ENCODE results near the gene FARS2.

The FARS2 gene

DNA sequence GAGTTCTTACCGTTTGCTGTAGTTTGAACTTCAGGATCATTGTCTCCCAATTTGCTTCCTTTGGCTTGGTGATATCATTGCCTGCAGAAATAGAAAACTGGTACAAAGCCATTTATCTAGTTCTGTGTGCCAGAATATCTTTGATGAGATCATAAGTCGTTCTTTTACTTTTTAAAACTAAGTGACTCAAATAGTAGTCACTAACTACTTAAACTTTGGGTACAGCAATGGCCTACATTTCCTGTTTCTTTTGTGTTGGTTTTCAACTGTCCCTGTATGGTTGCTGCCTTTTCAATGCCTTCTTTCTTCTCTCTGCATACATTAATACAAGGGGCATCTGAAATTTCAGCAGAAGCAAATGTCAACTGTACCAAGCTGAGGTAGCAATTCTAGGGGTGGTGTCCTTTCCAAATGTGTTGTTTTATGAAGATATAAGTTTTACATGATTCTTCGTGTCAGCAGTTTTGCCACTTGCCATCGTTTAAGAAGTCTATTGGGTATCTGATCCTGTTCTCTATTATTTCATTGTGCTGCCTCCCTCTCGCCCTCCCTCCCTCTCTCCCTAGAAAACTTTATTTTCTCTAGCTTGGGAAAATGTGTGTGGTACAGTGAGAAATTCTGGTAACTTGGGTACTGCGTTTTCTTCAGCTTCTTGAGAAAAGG, 238.5 kb downstream of the FARS2 start:
- TF ChIP-seq, protein P1, sequence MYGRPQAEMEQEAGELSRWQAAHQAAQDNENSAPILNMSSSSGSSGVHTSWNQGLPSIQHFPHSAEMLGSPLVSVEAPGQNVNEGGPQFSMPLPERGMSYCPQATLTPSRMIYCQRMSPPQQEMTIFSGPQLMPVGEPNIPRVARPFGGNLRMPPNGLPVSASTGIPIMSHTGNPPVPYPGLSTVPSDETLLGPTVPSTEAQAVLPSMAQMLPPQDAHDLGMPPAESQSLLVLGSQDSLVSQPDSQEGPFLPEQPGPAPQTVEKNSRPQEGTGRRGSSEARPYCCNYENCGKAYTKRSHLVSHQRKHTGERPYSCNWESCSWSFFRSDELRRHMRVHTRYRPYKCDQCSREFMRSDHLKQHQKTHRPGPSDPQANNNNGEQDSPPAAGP (tag by site-specific recombination; IDR thresholded peaks at IDR 0.05) = no peak
- TF ChIP-seq ZNF701 (tag by site-specific recombination; IDR thresholded peaks at IDR 0.05) = no peak
- TF ChIP-seq ZNF350 (tag by site-specific recombination; IDR thresholded peaks at IDR 0.05) = no peak
- no peak overlapping the region for H3K27ac ChIP-seq (ENCODE audit: extremely low read depth, low read depth, low read length)
- ChIA-PET CTCF (interaction anchor here (0.7 to 1.0 kb wide), 2 partner anchors 9 to 28 kb away, joined by 3 to 5 read pairs; no protein-coding TSS in a partner anchor), POLR2A (no interaction called here)
- peaks cover 12% of the 10 kb centered on the region for H3K4me1 ChIP-seq (ENCODE audit: control insufficient read depth, insufficient read depth, low read length)
- H3K9me3 ChIP-seq (ENCODE audit: control insufficient read depth, insufficient read depth, low read depth, low read length) = no peaks in the 10 kb centered on the region
- H3K4me3 ChIP-seq (ENCODE audit: low read depth, low read length) = no peak overlapping the region
- H3K36me3 ChIP-seq (ENCODE audit: control insufficient read depth in 2 of 2, insufficient read depth in 1 of 2, low read length in 2 of 2) = no peaks in the 10 kb centered on the region

DNA sequence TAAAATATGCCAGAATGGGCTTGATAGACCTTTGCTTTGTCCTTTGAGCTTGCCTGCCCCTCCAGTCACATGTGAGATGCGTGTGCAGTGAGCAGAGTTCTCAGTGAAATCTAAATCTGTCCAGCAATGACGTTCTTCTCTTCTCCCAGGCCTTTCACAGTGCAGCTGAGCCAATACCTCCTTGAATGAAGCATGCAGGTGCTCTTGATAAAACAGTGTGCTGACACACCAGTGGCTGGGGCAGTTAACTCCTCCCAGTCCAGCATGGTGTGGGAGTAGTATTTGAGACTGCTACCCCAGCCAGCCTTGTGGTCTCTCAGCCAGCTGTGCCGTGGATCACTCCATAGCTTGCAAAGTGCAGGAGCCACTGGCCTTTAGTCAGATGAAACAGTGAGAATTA, 240.5 kb downstream of the FARS2 start:
- Histone ChIP-seq H3K4me3 (ENCODE audit: low read depth, low read length) (no peak overlapping the region), H3K27ac (ENCODE audit: extremely low read depth, low read depth, low read length) (no peak overlapping the region), H3K9me3 (ENCODE audit: control insufficient read depth, insufficient read depth, low read depth, low read length) (no peaks in the 10 kb centered on the region), H3K4me1 (ENCODE audit: control insufficient read depth, insufficient read depth, low read length) (peaks cover 7% of the 10 kb centered on the region), H3K36me3 (ENCODE audit: control insufficient read depth in 2 of 2, insufficient read depth in 1 of 2, low read length in 2 of 2) (no peaks in the 10 kb centered on the region)
- CTCF ChIA-PET = interaction anchor here (0.7 to 1.2 kb wide), 2 partner anchors 31 to 1591 kb away, joined by 3 to 4 read pairs; no protein-coding TSS in a partner anchor
- TF ChIP-seq, protein P2, sequence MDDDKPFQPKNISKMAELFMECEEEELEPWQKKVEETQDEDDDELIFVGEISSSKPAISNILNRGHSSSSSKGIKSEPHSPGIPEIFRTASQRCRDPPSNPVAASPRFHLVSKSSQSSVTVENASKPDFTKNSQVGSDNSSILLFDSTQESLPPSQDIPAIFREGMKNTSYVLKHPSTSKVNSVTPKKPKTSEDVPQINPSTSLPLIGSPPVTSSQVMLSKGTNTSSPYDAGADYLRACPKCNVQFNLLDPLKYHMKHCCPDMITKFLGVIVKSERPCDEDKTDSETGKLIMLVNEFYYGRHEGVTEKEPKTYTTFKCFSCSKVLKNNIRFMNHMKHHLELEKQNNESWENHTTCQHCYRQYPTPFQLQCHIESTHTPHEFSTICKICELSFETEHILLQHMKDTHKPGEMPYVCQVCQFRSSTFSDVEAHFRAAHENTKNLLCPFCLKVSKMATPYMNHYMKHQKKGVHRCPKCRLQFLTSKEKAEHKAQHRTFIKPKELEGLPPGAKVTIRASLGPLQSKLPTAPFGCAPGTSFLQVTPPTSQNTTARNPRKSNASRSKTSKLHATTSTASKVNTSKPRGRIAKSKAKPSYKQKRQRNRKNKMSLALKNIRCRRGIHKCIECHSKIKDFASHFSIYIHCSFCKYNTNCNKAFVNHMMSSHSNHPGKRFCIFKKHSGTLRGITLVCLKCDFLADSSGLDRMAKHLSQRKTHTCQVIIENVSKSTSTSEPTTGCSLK (tag by site-specific recombination; IDR thresholded peaks at IDR 0.05) = no peak
- no peak for TF ChIP-seq ZXDB (tag by site-specific recombination; IDR thresholded peaks at IDR 0.05)
- TF ChIP-seq, protein P3, sequence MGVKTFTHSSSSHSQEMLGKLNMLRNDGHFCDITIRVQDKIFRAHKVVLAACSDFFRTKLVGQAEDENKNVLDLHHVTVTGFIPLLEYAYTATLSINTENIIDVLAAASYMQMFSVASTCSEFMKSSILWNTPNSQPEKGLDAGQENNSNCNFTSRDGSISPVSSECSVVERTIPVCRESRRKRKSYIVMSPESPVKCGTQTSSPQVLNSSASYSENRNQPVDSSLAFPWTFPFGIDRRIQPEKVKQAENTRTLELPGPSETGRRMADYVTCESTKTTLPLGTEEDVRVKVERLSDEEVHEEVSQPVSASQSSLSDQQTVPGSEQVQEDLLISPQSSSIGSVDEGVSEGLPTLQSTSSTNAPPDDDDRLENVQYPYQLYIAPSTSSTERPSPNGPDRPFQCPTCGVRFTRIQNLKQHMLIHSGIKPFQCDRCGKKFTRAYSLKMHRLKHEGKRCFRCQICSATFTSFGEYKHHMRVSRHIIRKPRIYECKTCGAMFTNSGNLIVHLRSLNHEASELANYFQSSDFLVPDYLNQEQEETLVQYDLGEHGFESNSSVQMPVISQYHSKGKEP (tag by site-specific recombination; IDR thresholded peaks at IDR 0.05) = no peak
- POLR2A ChIA-PET = no interaction called here

DNA sequence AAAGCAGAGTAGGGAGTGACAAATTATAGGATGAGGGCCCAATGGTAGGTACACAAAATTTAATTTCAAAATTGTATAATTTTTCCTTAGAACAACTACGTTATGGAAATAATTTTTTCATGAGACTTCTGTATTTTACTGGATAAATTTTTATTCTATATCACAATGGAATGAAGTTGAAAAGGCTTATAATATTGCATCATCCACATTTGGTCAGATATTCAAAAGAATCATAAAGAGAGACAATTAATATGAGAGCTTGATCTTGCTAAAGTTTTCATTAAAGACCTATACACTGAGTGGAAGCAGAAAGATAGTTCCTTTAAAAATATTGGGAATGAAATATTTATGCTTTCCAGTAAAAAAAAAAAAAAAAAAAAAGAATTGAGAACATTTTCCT, 242.8 kb downstream of the FARS2 start:
- Histone ChIP-seq H3K4me1 (ENCODE audit: control insufficient read depth, insufficient read depth, low read length) (no peaks in the 10 kb centered on the region), H3K9me3 (ENCODE audit: control insufficient read depth, insufficient read depth, low read depth, low read length) (no peaks in the 10 kb centered on the region), H3K27ac (ENCODE audit: extremely low read depth, low read depth, low read length) (no peak overlapping the region), H3K4me3 (ENCODE audit: low read depth, low read length) (no peak overlapping the region), H3K36me3 (ENCODE audit: control insufficient read depth in 2 of 2, insufficient read depth in 1 of 2, low read length in 2 of 2) (no peaks in the 10 kb centered on the region)
- ChIA-PET POLR2A (interaction anchor here (0.5 to 0.7 kb wide), 2 partner anchors 21 to 401 kb away, joined by 3 read pairs; no protein-coding TSS in a partner anchor), CTCF (interaction anchor here (0.6 to 1.4 kb wide), 3 partner anchors 33 to 287 kb away, joined by 3 to 7 read pairs (median 3); no protein-coding TSS in a partner anchor)
- TF ChIP-seq, protein P4, sequence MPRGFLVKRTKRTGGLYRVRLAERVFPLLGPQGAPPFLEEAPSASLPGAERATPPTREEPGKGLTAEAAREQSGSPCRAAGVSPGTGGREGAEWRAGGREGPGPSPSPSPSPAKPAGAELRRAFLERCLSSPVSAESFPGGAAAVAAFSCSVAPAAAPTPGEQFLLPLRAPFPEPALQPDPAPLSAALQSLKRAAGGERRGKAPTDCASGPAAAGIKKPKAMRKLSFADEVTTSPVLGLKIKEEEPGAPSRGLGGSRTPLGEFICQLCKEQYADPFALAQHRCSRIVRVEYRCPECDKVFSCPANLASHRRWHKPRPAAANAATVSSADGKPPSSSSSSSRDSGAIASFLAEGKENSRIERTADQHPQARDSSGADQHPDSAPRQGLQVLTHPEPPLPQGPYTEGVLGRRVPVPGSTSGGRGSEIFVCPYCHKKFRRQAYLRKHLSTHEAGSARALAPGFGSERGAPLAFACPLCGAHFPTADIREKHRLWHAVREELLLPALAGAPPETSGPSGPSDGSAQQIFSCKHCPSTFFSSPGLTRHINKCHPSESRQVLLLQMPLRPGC (tag by site-specific recombination; IDR thresholded peaks at IDR 0.05) = no peak
- no peak for TF ChIP-seq RBAK (tag by site-specific recombination; IDR thresholded peaks at IDR 0.05)
- no peak for TF ChIP-seq ZNF544 (tag by site-specific recombination; IDR thresholded peaks at IDR 0.05)
- no peak for TF ChIP-seq SP2 (tag by site-specific recombination; IDR thresholded peaks at IDR 0.05)
- TF ChIP-seq ZBTB7A (tag by site-specific recombination; IDR thresholded peaks at IDR 0.05; ENCODE audit: low read depth) = no peak
- no peak for TF ChIP-seq GLI2 (tag by site-specific recombination; IDR thresholded peaks at IDR 0.05; ENCODE audit: borderline replicate concordance, low read depth)
- no peak for TF ChIP-seq ZNF830 (tag by site-specific recombination; IDR thresholded peaks at IDR 0.05; ENCODE audit: low read depth)
- no peak for TF ChIP-seq KLF16 (tag by site-specific recombination; IDR thresholded peaks at IDR 0.05)
- TF ChIP-seq ZNF324 (tag by site-specific recombination; IDR thresholded peaks at IDR 0.05) = no peak
- TF ChIP-seq ZNF266 (tag by site-specific recombination; IDR thresholded peaks at IDR 0.05; ENCODE audit: low read depth) = no peak
- TF ChIP-seq, protein P2 (tag by site-specific recombination; IDR thresholded peaks at IDR 0.05) = no peak
- TF ChIP-seq ZNF248 (tag by site-specific recombination; IDR thresholded peaks at IDR 0.05) = no peak
